IMR-90 (cell line): ENCODE data around the gene SLC9A6.

ENCODE experiments used
- BHLHE40 ChIP-seq: fragments of 150-350 bp; IDR thresholded peaks from 2 replicates; pipeline ENCODE4 v1.6.1; 2016; ENCODE audit warnings: mild to moderate bottlenecking, low read depth, low read length
- CEBPB ChIP-seq: IDR thresholded peaks from 2 replicates; pipeline ENCODE4 v1.6.1; 2012; ENCODE audit warnings: low read depth, low read length, improper control_type of control experiment
- CHD1 ChIP-seq: IDR thresholded peaks from 2 replicates; pipeline ENCODE4 v1.6.1; 2012; ENCODE audit warnings: low read depth, low read length, improper control_type of control experiment
- CTCF ChIP-seq: conservative IDR thresholded peaks from 2 replicates; pipeline ENCODE4 v1.5.1; 2012; ENCODE audit warnings: mild to moderate bottlenecking, low read depth, low read length, improper control_type of control experiment
- FOS ChIP-seq: fragments of 150-350 bp; IDR thresholded peaks from 2 replicates; pipeline ENCODE4 v1.6.1; 2016; ENCODE audit warnings: low read depth, low read length
- MAFK ChIP-seq: IDR thresholded peaks from 2 replicates; pipeline ENCODE4 v1.6.1; 2012; ENCODE audit warnings: low read depth, low read length, improper control_type of control experiment
- MAZ ChIP-seq: IDR thresholded peaks from 2 replicates; pipeline ENCODE4 v1.6.1; 2012; ENCODE audit warnings: low read depth, mild to moderate bottlenecking, low read length, improper control_type of control experiment, moderate library complexity, borderline replicate concordance
- MXI1 ChIP-seq: IDR thresholded peaks from 2 replicates; pipeline ENCODE4 v1.6.1; 2012; ENCODE audit warnings: low read depth, mild to moderate bottlenecking, low read length, moderate library complexity, borderline replicate concordance
- NFE2L2 ChIP-seq: fragments of 150-350 bp; IDR thresholded peaks from 2 replicates; pipeline ENCODE4 v1.6.1; 2016; ENCODE audit warnings: low read depth, mild to moderate bottlenecking, low read length
- POLR2A ChIP-seq: IDR thresholded peaks from 2 replicates; pipeline ENCODE4 v1.6.1; 2012; ENCODE audit warnings: mild to moderate bottlenecking, low read depth, low read length
- RCOR1 ChIP-seq: IDR thresholded peaks from 2 replicates; pipeline ENCODE4 v1.6.1; 2012; ENCODE audit warnings: mild to moderate bottlenecking, low read length, improper control_type of control experiment; ENCODE audit not compliant: insufficient replicate concordance
- RFX5 ChIP-seq: IDR thresholded peaks from 2 replicates; pipeline ENCODE4 v1.8.0; 2012; ENCODE audit warnings: low read depth, mild to moderate bottlenecking, low read length, moderate library complexity
- SMC3 ChIP-seq: fragments of 150-350 bp; IDR thresholded peaks from 2 replicates; pipeline ENCODE4 v1.6.1; 2016; ENCODE audit warnings: low read depth, mild to moderate bottlenecking, antibody characterized with exemption, low read length, moderate library complexity
- USF2 ChIP-seq: fragments of 150-350 bp; IDR thresholded peaks from 2 replicates; pipeline ENCODE4 v1.6.1; 2017; ENCODE audit warnings: mild to moderate bottlenecking, antibody characterized with exemption, low read length, low read depth

- TF ChIP-seq CEBPB = no peak
- TF ChIP-seq CTCF = no peak
- TF ChIP-seq BHLHE40 = no peak
- no peak for TF ChIP-seq RFX5
- TF ChIP-seq POLR2A = no peak
- no peak for TF ChIP-seq SMC3
- TF ChIP-seq RCOR1 = no peak
- TF ChIP-seq MAZ = no peak
- no peak for TF ChIP-seq NFE2L2
- no peak for TF ChIP-seq FOS
- no peak for TF ChIP-seq USF2
- TF ChIP-seq CHD1 = no peak
- no peak for TF ChIP-seq MXI1
- TF ChIP-seq MAFK = no peak
Observed at GRCh38 chrX:135944486-135944885, 40.7 kb upstream of the SLC9A6 start.
